ENCODE measurements around the gene RPS6KB1. TPM values are rescaled to one million over a fixed set of nuclear protein-coding genes. Genes with fewer than 3 reads are reported as not detected.
A peak's percentile ranks its signal among the peaks of the same experiment; 100 is the strongest.
"Not testable (repeated sequence)": the region's sequence is repeated elsewhere in the genome, so short reads cannot be mapped to it uniquely, and the experiment has no call there.

RPS6KB1 gene
- total RNA-seq, 1 donor from 2014 or later = 29.0 TPM

DNA sequence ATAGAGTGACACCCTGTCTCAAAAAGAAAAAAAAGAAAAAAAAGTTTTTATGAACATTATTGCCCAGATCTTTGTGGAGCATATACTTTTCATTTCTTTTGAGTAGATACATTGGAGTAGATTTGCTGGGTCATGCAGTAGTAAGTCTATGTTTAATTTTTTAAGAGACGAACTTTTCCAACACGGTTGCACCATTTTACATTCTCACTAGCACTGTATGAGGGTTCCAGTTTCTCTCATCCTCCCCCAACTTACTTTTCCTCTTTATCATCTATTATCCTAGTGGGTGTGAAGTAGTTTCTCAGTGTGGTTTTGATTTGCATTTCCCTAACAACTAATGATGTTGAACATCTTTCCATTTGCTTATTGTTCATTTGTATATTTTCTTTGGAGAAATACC is 10.5 kb downstream of the RPS6KB1 start:
- Histone ChIP-seq H3K36me3 (peaks cover 10% of the 10 kb centered on the region), H3K4me3 (no peak overlapping the region), H3K27me3 (ENCODE audit: low read depth) (no peaks in the 10 kb centered on the region), H3K4me1 (peaks cover 8% of the 10 kb centered on the region), H3K27ac (no peak overlapping the region), H3K9me3 (no peaks in the 10 kb centered on the region)
- TF ChIP-seq, protein P1, sequence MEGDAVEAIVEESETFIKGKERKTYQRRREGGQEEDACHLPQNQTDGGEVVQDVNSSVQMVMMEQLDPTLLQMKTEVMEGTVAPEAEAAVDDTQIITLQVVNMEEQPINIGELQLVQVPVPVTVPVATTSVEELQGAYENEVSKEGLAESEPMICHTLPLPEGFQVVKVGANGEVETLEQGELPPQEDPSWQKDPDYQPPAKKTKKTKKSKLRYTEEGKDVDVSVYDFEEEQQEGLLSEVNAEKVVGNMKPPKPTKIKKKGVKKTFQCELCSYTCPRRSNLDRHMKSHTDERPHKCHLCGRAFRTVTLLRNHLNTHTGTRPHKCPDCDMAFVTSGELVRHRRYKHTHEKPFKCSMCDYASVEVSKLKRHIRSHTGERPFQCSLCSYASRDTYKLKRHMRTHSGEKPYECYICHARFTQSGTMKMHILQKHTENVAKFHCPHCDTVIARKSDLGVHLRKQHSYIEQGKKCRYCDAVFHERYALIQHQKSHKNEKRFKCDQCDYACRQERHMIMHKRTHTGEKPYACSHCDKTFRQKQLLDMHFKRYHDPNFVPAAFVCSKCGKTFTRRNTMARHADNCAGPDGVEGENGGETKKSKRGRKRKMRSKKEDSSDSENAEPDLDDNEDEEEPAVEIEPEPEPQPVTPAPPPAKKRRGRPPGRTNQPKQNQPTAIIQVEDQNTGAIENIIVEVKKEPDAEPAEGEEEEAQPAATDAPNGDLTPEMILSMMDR (IDR thresholded peaks at IDR 0.05) = no peak
- ATAC-seq = no peak
- DNase-seq = no peak
- intact Hi-C loops (cut with DNase I) = no loop called here

DNA sequence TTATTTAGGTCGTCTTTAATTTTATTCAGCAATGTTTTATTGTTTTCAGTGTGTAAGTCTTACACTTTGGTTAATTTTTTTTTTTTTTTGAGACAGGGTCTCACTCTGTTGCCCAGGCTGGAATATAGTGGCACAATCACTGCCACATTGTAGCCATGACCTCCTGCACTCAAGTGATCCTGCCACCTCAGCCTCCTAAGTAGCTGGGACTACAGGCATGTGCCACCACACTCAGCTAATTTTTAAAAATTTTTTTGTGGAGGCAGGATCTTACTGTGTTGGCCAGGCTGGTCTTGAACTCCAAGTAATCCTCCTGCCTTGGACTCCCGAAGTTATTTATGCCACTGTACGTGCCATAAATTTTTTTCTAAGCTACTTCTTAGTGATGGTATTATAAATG is 14.5 kb downstream of the RPS6KB1 start:
- H3K27ac ChIP-seq = no peak overlapping the region
- intact Hi-C loops (cut with DNase I) = no loop called here
- no peaks in the 10 kb centered on the region for H3K27me3 ChIP-seq (ENCODE audit: low read depth)
- H3K4me1 ChIP-seq = no peaks in the 10 kb centered on the region
- no peak for DNase-seq
- H3K36me3 ChIP-seq = peaks cover 30% of the 10 kb centered on the region
- no peaks in the 10 kb centered on the region for H3K9me3 ChIP-seq
- no peak overlapping the region for H3K4me3 ChIP-seq
- no peak for ATAC-seq
- TF ChIP-seq, protein P1 (IDR thresholded peaks at IDR 0.05) = no peak

DNA sequence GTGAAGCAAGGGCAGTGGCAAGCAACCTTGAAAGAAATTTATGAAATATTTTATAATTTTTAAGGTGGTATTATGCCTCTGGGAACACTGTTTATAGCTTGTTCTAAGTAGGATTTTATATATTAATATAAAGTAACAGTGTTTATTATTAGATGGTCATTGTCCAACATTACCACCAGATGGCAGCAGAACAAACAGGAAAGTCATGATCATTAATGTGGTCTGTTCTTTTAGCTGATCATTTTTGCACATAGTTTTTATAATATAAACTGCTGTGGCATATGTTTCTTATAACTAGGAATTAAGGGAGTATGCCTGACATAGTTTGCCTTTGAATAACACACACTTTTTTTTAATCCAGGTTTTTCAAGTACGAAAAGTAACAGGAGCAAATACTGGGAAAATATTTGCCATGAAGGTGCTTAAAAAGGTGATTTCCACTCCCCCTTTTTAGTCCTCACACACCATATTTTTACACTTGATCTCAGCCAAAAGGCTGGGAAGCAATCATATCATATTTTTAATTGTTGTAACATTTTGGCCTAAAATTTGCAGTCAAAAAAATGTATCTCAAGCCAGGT is 21.4 kb downstream of the RPS6KB1 start:
- H3K36me3 ChIP-seq = peaks cover 84% of the 10 kb centered on the region
- TF ChIP-seq, protein P1 (IDR thresholded peaks at IDR 0.05) = peak; percentile 64
- H3K9me3 ChIP-seq = no peaks in the 10 kb centered on the region
- no peak overlapping the region for H3K4me3 ChIP-seq
- H3K27ac ChIP-seq = no peak overlapping the region
- no peaks in the 10 kb centered on the region for H3K4me1 ChIP-seq
- ATAC-seq = peak in 1 of 2 donors; percentile 61
- intact Hi-C loops (cut with DNase I) = no loop called here
- no peaks in the 10 kb centered on the region for H3K27me3 ChIP-seq (ENCODE audit: low read depth)
- DNase-seq = no peak

DNA sequence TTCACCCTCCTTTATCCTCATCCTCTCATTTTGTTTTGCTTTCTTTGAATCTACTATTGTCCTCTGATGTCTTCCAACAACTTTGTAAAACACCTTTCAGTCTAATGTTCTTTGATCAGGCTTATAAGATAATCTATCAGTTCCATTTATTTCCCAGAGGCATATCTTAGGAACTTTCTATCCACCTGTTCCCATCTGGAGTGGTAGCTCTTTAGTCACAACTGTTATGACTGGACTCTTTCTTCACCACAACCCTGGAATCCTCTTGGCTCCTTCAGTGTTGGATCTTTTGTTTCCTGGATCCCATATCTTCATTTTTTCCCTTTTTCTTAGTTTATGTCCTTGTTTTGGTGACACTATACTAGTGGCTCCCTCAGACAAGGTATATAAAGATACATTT is 23.5 kb downstream of the RPS6KB1 start:
- Histone ChIP-seq H3K36me3 (peaks cover 94% of the 10 kb centered on the region), H3K27ac (no peak overlapping the region), H3K4me3 (no peak overlapping the region), H3K4me1 (no peaks in the 10 kb centered on the region), H3K9me3 (no peaks in the 10 kb centered on the region), H3K27me3 (ENCODE audit: low read depth) (no peaks in the 10 kb centered on the region)
- TF ChIP-seq, protein P1 (IDR thresholded peaks at IDR 0.05) = no peak
- DNase-seq (no peak), ATAC-seq (no peak)
- intact Hi-C loops (cut with DNase I) = no loop called here

DNA sequence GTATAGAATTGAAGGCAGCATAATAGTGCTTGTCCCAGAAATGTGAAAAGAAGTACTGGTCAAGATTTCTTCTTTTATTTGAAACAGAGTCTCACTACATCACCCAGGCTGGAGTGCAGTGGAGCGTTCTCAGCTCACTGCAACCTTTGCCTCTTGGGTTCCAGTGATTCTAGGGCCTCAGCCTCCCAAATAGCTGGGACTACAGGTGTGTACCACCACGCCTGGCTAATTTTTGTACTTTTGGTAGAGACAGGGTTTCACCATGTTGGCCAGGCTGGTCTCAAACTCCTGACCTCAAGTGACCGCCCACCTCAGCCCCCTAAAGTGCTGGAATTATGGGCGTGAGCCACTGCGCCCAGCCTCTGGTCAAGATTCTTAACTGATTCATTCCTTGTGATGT is 27.7 kb downstream of the RPS6KB1 start:
- H3K9me3 ChIP-seq; ATAC-seq; H3K4me3 ChIP-seq; intact Hi-C loops (cut with DNase I); H3K27ac ChIP-seq; DNase-seq; H3K4me1 ChIP-seq; H3K27me3 ChIP-seq (ENCODE audit: low read depth): not testable (repeated sequence)
- H3K36me3 ChIP-seq = peaks cover 93% of the 10 kb centered on the region

DNA sequence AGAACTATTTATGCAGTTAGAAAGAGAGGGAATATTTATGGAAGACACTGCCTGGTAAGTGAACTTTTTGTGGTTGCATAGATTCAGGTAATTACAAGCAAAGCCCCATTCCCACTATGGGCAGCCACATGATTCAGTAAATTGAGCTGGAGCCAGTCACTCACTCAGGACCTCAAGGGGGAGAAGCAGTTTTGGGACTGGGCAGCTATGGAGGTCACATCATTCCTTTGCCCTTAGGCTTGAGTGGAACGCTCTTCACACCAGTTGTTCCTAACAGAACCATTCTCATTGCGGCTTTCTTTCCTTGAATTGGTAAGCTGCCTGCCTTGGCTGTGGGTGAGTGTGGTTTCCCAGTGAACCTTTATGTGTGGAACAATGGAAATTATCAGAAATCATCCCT is 37.2 kb downstream of the RPS6KB1 start:
- H3K9me3 ChIP-seq; H3K4me1 ChIP-seq; H3K27me3 ChIP-seq (ENCODE audit: low read depth); H3K4me3 ChIP-seq; intact Hi-C loops (cut with DNase I); DNase-seq; ATAC-seq; H3K27ac ChIP-seq: not testable (repeated sequence)
- H3K36me3 ChIP-seq = peaks cover 95% of the 10 kb centered on the region

DNA sequence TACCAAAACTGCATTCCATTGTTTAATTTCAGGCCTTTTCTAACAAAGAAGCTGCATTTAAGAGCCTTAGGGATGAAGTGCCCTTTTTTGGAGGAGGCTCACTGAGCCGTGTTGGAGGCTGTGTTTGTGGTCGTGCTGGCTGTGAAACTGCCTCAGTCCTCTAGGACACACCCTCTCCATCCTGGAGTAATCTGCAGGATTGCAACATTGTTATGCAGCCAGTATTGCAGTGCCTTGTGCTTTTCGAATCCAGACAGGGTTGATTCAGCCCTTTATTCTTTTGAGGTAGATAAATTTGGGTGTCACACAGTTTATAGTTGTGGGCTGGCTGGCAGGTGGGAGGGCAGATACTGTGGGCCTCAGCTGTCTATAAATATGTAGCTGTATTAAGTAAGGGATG is 37.8 kb downstream of the RPS6KB1 start:
- peaks cover 96% of the 10 kb centered on the region for H3K36me3 ChIP-seq
- H3K4me1 ChIP-seq; H3K4me3 ChIP-seq; intact Hi-C loops (cut with DNase I); H3K9me3 ChIP-seq; DNase-seq; H3K27me3 ChIP-seq (ENCODE audit: low read depth); H3K27ac ChIP-seq: not testable (repeated sequence)
- ATAC-seq = peak; percentile 44 to 67

DNA sequence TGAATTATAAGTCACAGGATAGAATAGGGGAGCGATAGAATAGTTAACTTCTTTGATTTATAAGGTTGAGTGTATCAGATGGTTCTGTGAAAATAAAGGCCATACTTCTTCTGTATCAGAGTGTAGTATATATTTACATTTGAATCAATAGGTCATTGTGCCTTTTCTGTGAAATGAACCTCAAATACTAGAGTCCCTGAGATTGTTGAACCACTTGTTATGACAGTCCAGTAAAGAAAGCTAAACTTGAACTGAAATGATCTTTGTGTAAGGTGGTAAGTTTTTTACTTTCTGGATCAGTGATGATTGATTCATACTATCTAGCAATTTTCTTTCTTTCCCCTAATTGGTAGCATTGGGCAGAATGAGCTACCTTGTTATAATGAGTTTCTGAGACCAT is 40.4 kb downstream of the RPS6KB1 start:
- intact Hi-C loops (cut with DNase I); H3K27me3 ChIP-seq (ENCODE audit: low read depth); H3K4me1 ChIP-seq; H3K9me3 ChIP-seq; ATAC-seq; H3K27ac ChIP-seq; H3K4me3 ChIP-seq; DNase-seq: not testable (repeated sequence)
- H3K36me3 ChIP-seq = peaks cover 99% of the 10 kb centered on the region

DNA sequence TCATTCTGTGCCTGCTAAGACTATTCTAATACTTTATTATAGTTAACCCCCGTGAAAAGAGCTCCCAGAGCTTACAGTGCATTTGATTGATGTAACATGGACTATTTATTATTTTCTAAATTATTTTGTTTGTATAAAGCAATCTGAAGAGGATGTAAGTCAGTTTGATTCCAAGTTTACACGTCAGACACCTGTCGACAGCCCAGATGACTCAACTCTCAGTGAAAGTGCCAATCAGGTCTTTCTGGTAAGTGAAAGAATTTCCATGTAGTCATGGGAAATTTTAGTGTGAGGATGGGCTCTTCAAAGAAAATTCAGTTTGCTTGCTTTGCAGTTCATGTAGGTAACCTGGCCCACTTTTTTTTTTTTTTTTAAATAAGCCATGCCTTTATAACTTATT is 47.8 kb downstream of the RPS6KB1 start:
- DNase-seq; H3K27me3 ChIP-seq (ENCODE audit: low read depth); intact Hi-C loops (cut with DNase I); H3K4me1 ChIP-seq; H3K9me3 ChIP-seq; ATAC-seq; H3K27ac ChIP-seq; H3K4me3 ChIP-seq: not testable (repeated sequence)
- H3K36me3 ChIP-seq = peaks cover 87% of the 10 kb centered on the region

Data from lower lobe of right lung (tissue), 2 donors.